Right renal cortex interstitium (tissue), 3 donors: ENCODE measurements around the gene RASSF3. TPM values are rescaled to one million over a fixed set of nuclear protein-coding genes. Genes with fewer than 3 reads are reported as not detected.
A peak's percentile ranks its signal among the peaks of the same experiment; 100 is the strongest.

Experiments used
- DNase-seq, 3 donors: peaks; one replicate each; pipeline ENCODE4 v3.0.0-alpha.2; 2013; ENCODE audit warnings: low read depth in 3 of 3, low spot score in 2 of 3
- polyA plus RNA-seq, 3 donors: library from polyadenylated mRNA; unstranded; fragments of 120-200 nt; gene quantifications; one replicate each; pipeline ENCODE4 v1.2.1, GENCODE V29; 2013; ENCODE audit not compliant: insufficient read length in 3 of 3

Gene RASSF3
- polyA plus RNA-seq, 3 donors, result 20.4 to 22.7 (median 21.7) TPM

DNA sequence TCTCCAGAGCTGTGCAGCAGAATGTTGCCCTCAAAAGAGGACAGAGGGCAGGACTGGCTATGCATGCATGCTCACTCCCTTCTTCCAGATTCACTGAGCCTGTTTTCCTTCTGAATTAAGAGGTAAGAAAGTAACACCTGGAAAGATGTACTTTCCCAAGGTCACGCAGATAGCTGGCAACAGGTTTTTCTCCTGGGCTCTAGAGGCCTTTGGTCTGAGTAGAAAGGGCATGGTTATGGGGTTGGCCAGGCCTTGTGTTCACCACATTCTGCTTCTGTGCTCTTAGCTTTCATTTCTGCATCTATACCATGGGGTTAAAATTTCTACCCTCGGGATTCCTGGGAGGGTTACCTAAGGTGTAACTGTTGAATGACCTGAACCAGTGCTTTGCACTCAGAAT lies 57.5 kb downstream of the RASSF3 start:
- DNase-seq, result no peak

DNA sequence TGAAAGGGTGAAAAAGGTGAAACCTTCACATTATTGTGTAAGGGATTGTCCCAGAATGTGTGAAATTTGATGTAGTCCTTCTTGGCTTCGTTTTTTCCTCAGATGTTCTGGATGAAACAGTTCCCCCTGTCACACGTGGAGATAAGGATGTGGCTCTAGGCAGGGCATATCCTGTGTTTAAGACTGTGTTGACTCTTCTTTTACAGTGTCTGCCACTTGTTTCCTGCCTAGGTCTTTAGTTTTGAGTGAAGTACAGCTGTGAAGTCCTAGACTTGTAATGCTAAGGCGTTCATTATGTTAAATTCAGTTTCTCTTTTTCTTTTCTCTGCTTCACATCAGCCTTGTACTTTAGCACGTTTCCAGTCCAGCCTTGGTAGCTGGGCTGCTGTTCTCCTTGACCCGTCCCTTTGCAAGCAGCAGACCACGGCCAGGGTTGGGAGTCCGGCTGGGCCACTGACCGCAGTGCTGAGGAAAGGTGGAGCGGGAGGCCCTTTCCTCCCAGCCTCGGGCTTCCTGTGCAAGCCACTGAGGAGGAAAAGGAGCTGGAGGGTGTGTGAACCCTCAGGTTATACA lies 59.1 kb downstream of the RASSF3 start:
- no peak for DNase-seq

GRCh38 chr12:64670019-64670418 lies 59.7 kb downstream of the RASSF3 start:
- no peak for DNase-seq

DNA sequence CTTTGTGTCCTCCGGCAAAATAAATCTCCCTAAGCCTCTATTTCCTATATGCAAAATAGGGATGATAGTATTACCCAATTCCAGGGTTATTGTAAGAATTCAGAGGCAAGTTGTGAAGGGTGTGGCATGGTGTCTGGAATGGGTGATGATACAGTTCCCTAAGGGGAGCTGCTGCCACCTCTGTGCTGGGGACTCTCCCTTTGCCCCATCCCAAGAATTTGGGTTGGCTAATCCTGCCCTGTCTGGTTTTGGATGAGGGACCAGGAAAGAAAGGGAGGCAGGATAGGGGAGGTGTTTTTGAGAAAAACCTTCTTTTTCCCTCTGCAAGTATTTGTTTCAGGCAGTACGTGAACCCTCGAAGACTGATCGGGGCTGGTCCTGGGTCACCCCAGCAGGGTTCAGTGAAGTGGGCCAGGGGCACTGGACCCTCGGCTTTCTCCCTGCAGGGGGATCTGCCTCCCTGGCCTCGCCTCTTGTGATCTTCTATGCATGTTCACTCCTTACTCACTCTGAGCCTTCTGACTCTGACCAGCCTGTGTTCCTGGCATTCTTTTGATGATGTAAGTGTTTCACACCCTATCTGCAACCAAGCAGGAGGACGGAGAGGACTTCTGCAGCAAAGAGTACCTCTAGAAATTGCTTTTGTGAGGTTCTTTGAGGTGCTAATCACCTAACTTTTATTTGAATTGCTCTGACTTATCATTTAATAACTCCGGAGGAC lies 60.8 kb downstream of the RASSF3 start:
- no peak for DNase-seq

GRCh38 chr12:64671681-64672080 lies 61.4 kb downstream of the RASSF3 start:
- no peak for DNase-seq

- no peak for DNase-seq
Measured at GRCh38 chr12:64672925-64673409, 62.7 kb downstream of the RASSF3 start.

- DNase-seq, result no peak
Measured at GRCh38 chr12:64673490-64674169, 63.3 kb downstream of the RASSF3 start.

- DNase-seq, result no peak
Measured at GRCh38 chr12:64674367-64674922, 64.2 kb downstream of the RASSF3 start.

DNA sequence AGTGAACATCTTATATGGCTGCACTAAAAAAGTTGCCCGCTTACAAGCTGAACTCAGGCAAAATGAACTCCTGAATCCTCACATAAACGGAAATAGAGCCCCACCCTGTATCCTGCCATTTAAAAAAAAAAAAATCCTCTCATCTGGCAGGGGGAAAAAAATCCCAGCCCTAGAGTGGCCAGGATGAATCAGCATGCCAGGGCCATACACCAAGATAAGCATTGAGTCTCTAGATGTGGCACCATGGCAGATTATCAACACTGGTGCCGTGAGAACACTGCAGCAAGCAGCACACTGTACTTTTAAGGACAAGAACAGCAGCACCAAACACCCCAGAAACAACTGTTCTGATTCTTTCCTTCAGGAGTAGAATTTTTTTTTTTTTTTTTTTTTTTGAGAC lies 65.5 kb downstream of the RASSF3 start:
- no peak for DNase-seq

DNA sequence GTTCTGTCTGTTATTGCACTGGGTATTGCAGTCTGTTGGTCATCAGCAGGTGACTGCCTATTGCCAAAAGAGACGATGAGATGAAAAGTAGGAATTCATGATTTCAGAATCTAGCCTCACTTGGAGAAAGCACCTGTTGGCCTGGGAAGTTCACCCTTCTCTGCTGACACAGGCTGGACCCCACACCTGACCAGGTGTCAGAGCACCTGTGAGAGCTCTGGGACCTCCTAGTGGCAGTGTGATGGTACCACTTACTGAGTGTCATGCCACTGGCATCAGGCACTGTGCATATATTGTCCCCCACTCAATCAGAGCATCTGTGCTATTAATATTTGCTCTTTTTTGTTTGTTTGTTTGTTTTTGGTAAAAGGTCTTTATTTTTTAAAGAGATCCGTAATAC lies 68.0 kb downstream of the RASSF3 start:
- DNase-seq, result no peak

DNA sequence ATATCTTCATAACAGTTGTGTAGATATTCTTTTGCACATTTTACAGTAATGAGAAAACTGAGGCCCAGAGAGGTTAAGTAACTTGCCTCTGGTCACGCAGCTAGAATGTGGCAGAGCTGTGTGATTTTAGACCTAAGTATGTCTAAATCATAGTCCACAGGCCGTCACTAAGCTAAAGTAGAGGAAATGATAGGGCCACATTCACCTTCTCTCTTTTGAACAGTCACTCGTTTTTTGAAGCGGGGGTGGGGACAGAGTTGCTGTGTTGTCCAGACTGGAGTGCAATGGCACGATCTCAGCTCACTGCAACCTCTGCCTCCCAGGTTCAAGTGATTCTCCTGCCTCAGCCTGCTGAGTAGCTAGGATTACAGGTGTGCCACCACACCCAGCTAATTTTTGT lies 68.5 kb downstream of the RASSF3 start:
- DNase-seq, result no peak

GRCh38 chr12:64679487-64680001 lies 69.2 kb downstream of the RASSF3 start:
- DNase-seq, result no peak

GRCh38 chr12:64680235-64680634 lies 69.9 kb downstream of the RASSF3 start:
- DNase-seq, result no peak

- DNase-seq, result no peak
Measured at GRCh38 chr12:64681200-64682052, 71.1 kb downstream of the RASSF3 start.

- peak; percentile 58 to 73 (median 63) for DNase-seq
Measured at GRCh38 chr12:64682572-64683277, 72.4 kb downstream of the RASSF3 start.

GRCh38 chr12:64683816-64684543 lies 73.7 kb downstream of the RASSF3 start:
- DNase-seq, result no peak

- no peak for DNase-seq
Measured at GRCh38 chr12:64685050-64685449, 74.8 kb downstream of the RASSF3 start.

GRCh38 chr12:64685605-64686004 lies 75.3 kb downstream of the RASSF3 start:
- no peak for DNase-seq

- DNase-seq, result no peak
Measured at GRCh38 chr12:64687816-64688215, 77.5 kb downstream of the RASSF3 start.
